HCEC 1CT (cell line): ENCODE data around the gene SFTPA2.
"Not testable (repeated sequence)": the region's sequence is repeated elsewhere in the genome, so short reads cannot be mapped to it uniquely, and the experiment has no call there.

Experiments
- DNase-seq: peaks from one replicate; pipeline ENCODE4 v3.0.0-alpha.2; 2017

SFTPA2 gene

GRCh38 chr10:79556961-79557360 is 3.2 kb downstream of the SFTPA2 start:
- not testable (repeated sequence) for DNase-seq

- DNase-seq, result no peak
Observed at GRCh38 chr10:79555354-79556309, 4.6 kb downstream of the SFTPA2 start.

GRCh38 chr10:79552143-79552542 is 8.1 kb downstream of the SFTPA2 start:
- no peak for DNase-seq

- DNase-seq, result no peak
Observed at GRCh38 chr10:79547973-79548372, 12.2 kb downstream of the SFTPA2 start.

GRCh38 chr10:79547128-79547527 is 13.1 kb downstream of the SFTPA2 start:
- not testable (repeated sequence) for DNase-seq

- DNase-seq, result not testable (repeated sequence)
Observed at GRCh38 chr10:79544926-79545659, 15.1 kb downstream of the SFTPA2 start.

- not testable (repeated sequence) for DNase-seq
Observed at GRCh38 chr10:79544408-79544807, 15.8 kb downstream of the SFTPA2 start.

- no peak for DNase-seq
Observed at GRCh38 chr10:79542626-79543025, 17.6 kb downstream of the SFTPA2 start.

- not testable (repeated sequence) for DNase-seq
Observed at GRCh38 chr10:79540930-79541329, 19.3 kb downstream of the SFTPA2 start.

- DNase-seq, result not testable (repeated sequence)
Observed at GRCh38 chr10:79538311-79538710, 21.9 kb downstream of the SFTPA2 start.

- DNase-seq, result not testable (repeated sequence)
Observed at GRCh38 chr10:79533903-79534175, 26.4 kb downstream of the SFTPA2 start.

GRCh38 chr10:79533142-79533902 is 26.9 kb downstream of the SFTPA2 start:
- DNase-seq, result not testable (repeated sequence)

GRCh38 chr10:79528261-79528660 is 31.9 kb downstream of the SFTPA2 start:
- DNase-seq, result not testable (repeated sequence)

GRCh38 chr10:79525049-79525710 is 35.0 kb downstream of the SFTPA2 start:
- not testable (repeated sequence) for DNase-seq

- DNase-seq, result not testable (repeated sequence)
Observed at GRCh38 chr10:79523157-79523853, 36.9 kb downstream of the SFTPA2 start.

- not testable (repeated sequence) for DNase-seq
Observed at GRCh38 chr10:79522464-79522863, 37.7 kb downstream of the SFTPA2 start.

- not testable (repeated sequence) for DNase-seq
Observed at GRCh38 chr10:79521751-79522150, 38.5 kb downstream of the SFTPA2 start.

- DNase-seq, result not testable (repeated sequence)
Observed at GRCh38 chr10:79517567-79517966, 42.6 kb downstream of the SFTPA2 start.

- DNase-seq, result not testable (repeated sequence)
Observed at GRCh38 chr10:79516532-79517205, 43.5 kb downstream of the SFTPA2 start.

- not testable (repeated sequence) for DNase-seq
Observed at GRCh38 chr10:79511891-79512583, 48.2 kb downstream of the SFTPA2 start, which contains the start of gene EIF5AL1. Gene EIF5AL1, plus strand, starts transcription at chr10:79512533. Its CDS starts 117 bp downstream, at chr10:79512650.
